ENCODE results near the gene SMARCC1. TPM values are rescaled to one million over a fixed set of nuclear protein-coding genes. Genes with fewer than 3 reads are reported as not detected.

The SMARCC1 gene
- total RNA-seq, 1 donor, result 44.5 TPM

DNA sequence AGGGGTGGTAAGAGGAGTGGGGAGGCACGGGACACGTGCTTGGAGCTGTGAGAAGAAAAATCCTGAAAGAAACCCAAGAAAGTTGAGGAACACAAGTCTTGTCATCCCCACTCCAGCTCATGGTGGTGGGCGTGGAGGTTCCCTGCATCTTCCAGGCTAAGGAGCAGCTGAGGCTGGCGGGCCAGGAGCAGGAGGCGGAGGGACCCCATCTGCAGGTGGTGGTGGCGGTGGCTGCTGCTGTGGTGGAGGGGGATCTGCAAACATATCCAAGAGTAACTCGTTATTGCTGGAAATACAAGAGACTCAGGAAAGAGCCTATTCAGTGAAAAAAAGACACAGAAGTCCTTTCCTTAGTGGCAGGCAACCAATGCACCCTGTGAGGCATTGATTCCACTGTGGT is 193.6 kb downstream of the SMARCC1 start:
- no peak for DNase-seq (ENCODE audit: low read depth)
- no peak overlapping the region for H3K4me3 ChIP-seq (ENCODE audit: low read depth, low read length)
- TF ChIP-seq, protein P1, sequence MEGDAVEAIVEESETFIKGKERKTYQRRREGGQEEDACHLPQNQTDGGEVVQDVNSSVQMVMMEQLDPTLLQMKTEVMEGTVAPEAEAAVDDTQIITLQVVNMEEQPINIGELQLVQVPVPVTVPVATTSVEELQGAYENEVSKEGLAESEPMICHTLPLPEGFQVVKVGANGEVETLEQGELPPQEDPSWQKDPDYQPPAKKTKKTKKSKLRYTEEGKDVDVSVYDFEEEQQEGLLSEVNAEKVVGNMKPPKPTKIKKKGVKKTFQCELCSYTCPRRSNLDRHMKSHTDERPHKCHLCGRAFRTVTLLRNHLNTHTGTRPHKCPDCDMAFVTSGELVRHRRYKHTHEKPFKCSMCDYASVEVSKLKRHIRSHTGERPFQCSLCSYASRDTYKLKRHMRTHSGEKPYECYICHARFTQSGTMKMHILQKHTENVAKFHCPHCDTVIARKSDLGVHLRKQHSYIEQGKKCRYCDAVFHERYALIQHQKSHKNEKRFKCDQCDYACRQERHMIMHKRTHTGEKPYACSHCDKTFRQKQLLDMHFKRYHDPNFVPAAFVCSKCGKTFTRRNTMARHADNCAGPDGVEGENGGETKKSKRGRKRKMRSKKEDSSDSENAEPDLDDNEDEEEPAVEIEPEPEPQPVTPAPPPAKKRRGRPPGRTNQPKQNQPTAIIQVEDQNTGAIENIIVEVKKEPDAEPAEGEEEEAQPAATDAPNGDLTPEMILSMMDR (IDR thresholded peaks at IDR 0.05; ENCODE audit: insufficient read depth, low read length), result no peak

DNA sequence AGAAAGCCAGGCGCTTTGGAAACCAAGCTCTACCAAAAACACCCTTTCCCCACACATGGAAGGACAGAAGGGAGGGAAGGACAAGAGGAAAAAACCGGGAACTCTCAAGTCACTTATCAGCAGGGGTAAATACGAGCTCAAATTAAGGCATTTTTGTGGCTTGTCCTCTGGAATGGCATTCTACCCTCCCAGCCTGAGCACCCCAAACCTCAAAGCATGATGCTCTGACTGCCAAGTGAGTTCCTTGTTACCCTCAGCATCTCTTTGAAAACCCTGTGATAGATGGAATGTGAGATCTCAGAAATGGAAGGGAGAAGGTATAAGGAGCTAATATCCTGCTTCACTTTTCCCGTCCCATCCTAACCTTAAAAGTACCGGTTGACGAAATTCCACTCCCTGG is 194.9 kb downstream of the SMARCC1 start:
- H3K4me3 ChIP-seq (ENCODE audit: low read depth, low read length), result no peak overlapping the region
- no peak for DNase-seq (ENCODE audit: low read depth)
- TF ChIP-seq, protein P1 (IDR thresholded peaks at IDR 0.05; ENCODE audit: insufficient read depth, low read length), result no peak

DNA sequence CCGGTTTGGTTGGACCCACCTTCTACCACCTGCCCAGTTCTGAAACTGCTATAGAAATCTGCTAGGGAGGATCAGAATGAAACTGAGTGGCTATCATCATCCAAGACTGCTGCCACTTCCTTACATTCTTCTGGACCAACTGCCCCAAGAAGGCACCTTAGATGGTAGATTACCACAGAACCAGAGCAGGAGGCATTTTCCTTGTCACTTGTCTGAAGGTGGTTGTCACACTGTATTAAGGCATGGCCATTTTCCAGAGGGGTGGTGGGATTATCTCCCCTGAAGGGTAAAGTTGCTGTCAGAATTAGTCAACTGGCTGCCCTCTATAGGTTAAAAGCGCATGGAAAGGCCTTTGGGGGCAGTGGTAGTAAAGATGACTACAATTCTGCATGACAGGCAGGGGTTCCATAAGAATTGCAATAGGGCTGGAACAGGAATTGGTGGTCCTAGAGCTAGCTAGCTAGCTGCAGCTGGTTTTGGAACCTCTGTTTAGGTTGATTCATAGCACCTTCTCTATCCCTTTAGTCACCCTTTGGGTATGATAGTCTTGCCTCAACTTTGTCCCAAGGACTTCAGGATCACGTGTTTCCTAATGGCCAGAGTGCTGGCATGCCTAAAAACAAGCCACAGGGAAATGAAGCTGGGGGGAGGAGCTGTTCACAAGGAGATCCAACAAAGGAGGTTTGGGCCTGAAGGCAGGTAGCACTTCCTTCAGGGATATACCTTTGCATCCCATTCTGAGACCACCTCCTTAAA is 198.2 kb downstream of the SMARCC1 start:
- TF ChIP-seq, protein P1 (IDR thresholded peaks at IDR 0.05; ENCODE audit: insufficient read depth, low read length), result no peak
- H3K4me3 ChIP-seq (ENCODE audit: low read depth, low read length), result no peak overlapping the region
- DNase-seq (ENCODE audit: low read depth), result no peak

DNA sequence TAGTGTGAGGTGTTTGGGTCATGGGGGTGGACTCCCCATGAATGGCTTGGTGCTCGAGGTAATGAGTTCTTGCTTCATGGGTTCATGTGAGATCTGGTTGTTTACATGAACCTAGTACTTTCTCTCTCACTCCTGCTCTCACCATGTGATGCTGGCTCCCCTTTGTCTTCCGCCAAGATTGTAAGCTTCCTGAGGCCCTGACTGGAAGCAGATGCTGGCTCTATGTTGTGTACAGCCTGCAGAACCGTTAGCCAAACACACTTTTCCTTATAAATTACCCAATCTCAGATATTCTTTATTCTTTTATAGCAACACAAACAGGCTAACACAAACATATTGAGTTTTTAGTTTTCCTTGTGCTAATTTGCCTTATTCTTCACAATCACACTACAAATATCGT is 199.9 kb downstream of the SMARCC1 start:
- TF ChIP-seq, protein P1 (IDR thresholded peaks at IDR 0.05; ENCODE audit: insufficient read depth, low read length), result no peak
- DNase-seq (ENCODE audit: low read depth), result no peak
- no peak overlapping the region for H3K4me3 ChIP-seq (ENCODE audit: low read depth, low read length)

DNA sequence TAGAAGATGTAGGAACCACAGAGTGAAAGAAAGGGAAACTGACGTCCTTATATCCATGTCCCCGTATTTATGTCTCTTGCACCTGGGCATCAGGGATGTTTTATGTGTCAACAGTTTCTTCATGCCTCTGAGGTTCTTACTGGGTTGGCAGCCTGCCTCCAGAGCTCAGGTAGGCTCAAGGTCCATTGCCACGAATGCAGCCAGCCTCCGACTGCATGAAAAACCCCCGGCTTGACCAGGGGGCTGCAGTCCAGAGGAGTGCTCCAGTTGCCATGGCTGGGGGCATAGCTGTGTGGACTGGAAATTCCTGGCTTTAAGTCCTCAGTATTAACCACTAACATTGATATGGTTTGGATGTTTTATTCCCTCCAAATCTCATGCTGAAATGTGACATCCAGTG is 200.3 kb downstream of the SMARCC1 start:
- DNase-seq (ENCODE audit: low read depth), result no peak
- TF ChIP-seq, protein P1 (IDR thresholded peaks at IDR 0.05; ENCODE audit: insufficient read depth, low read length), result no peak
- no peak overlapping the region for H3K4me3 ChIP-seq (ENCODE audit: low read depth, low read length)

DNA sequence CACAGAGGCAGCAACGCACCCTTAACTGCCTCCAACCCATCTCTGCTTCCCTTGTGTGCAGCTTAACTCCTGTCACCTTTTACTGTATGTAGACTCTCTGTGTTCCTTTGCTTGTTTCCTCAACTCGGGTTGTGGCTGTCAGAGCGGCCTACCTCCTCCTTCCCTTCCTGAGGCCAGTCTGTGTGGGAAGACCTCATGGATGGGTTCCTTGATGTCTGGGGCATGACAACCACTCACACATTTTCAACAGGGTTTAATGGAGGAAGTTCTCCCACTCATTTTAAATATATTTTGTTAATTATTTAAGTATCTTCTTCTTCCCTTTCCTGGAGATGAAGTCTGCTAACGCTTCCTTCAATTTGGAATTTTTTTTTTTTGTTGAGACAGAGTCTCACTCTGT is 201.2 kb downstream of the SMARCC1 start:
- TF ChIP-seq, protein P1 (IDR thresholded peaks at IDR 0.05; ENCODE audit: insufficient read depth, low read length), result no peak
- H3K4me3 ChIP-seq (ENCODE audit: low read depth, low read length), result no peak overlapping the region
- no peak for DNase-seq (ENCODE audit: low read depth)

DNA sequence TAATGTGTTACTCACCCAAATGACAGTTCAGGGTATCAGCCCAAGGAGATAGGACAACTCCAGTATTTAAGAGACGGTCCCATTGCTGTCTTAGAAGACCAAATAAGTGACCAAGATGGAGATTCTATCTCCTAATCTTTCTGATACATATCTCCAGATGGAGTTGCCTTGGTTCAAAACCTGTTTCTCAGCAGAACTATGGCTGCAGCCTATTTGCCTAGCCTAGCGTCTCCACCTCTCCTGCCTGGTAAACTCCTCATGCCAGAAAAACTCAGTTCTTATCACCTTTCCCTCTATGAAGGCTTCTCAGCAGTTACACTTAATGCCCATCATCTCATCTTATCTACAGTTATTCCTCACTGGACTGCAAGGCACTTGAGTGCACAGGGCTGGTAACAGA is 201.8 kb downstream of the SMARCC1 start:
- TF ChIP-seq, protein P1 (IDR thresholded peaks at IDR 0.05; ENCODE audit: insufficient read depth, low read length), result no peak
- H3K4me3 ChIP-seq (ENCODE audit: low read depth, low read length), result no peak overlapping the region
- no peak for DNase-seq (ENCODE audit: low read depth)

All from fibroblast of the aortic adventitia (primary cell).